Measurements from ENCODE around the gene SDF4.

SDF4 gene

DNA sequence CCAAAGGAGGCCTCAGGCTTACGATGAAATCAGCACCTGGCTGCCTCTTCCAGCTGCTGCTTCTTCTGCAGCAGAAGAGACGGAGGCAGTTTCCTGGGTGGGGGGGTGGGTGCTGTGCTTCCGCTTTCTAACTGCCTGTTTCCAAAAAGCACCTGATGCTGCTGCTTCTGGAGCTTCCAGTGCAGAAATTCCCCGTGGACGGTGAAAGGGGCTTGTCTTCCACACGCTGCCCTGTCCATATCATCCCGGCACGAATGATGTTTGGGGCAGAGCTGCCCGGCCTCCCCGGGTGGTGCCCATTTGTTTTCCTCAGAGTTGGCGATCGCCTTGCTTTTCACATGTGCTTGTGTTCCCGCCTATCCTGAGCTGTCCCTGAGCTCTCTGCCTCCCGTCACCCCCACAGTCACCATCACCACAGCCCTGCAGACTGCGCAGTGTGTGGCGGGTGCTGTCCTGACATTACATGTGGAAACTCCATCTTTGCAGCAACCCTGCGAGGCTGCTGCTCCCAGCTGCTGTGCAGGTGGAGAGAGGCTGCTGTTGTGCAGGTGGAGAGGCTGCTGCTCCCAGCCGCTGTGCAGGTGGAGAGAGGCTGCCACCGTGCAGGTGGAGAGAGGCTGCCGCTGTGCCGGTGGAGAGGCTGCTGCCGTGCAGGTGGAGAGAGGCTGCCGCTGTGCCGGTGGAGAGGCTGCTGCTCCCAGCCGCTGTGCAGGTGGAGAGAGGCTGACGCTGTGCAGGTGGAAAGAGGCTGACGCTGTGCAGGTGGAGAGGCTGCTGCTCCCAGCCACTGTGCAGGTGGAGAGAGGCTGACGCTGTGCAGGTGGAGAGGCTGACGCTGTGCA is 56.4 kb downstream of the SDF4 start:
- TF ChIP-seq, protein P1, sequence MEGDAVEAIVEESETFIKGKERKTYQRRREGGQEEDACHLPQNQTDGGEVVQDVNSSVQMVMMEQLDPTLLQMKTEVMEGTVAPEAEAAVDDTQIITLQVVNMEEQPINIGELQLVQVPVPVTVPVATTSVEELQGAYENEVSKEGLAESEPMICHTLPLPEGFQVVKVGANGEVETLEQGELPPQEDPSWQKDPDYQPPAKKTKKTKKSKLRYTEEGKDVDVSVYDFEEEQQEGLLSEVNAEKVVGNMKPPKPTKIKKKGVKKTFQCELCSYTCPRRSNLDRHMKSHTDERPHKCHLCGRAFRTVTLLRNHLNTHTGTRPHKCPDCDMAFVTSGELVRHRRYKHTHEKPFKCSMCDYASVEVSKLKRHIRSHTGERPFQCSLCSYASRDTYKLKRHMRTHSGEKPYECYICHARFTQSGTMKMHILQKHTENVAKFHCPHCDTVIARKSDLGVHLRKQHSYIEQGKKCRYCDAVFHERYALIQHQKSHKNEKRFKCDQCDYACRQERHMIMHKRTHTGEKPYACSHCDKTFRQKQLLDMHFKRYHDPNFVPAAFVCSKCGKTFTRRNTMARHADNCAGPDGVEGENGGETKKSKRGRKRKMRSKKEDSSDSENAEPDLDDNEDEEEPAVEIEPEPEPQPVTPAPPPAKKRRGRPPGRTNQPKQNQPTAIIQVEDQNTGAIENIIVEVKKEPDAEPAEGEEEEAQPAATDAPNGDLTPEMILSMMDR (conservative IDR thresholded peaks at IDR 0.05), result no peak
- no peak for TF ChIP-seq ZFX (IDR thresholded peaks at IDR 0.05)
- no peak overlapping the region for H3K27ac ChIP-seq

DNA sequence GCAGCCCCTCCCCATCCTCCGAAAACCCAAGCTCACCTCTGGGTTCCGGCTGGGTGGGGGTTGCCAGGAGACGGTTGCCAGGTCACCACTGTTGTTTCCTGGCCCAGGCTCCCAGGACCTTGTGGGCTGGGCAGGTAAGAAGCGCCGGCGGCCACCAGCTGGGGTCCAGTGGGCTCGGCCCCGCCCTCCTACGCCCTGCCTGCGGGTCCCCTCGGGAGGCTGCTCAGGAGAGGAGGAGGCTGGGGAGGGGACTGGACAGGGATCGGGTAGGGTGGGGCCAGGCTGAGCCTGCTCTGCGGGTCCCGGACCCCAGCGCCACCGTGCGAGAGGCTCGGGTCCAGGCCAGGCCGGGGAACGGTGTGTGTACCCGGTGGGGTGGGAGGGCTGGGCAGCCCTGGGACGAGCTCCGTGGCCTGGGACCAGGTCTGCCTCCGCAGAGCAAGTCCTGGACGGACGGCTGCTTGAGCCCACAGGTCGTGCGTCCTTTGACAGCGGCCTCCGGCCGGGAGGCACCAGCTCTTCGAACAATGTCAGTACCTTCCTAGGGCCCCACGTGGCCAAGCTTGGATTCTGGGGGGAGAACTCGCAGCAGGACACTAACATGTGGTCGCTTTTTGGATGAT is 57.9 kb downstream of the SDF4 start, which contains the start of gene TTLL10:
TTLL10 (plus strand) TSS at position 88 of the 623 bp plus-strand sequence. CDS start 5,336 bp downstream, outside the sequence.
- TF ChIP-seq, protein P1 (conservative IDR thresholded peaks at IDR 0.05), result no peak
- TF ChIP-seq ZFX (IDR thresholded peaks at IDR 0.05), result no peak
- no peak within 1 kb of the TSS for H3K27ac ChIP-seq

DNA sequence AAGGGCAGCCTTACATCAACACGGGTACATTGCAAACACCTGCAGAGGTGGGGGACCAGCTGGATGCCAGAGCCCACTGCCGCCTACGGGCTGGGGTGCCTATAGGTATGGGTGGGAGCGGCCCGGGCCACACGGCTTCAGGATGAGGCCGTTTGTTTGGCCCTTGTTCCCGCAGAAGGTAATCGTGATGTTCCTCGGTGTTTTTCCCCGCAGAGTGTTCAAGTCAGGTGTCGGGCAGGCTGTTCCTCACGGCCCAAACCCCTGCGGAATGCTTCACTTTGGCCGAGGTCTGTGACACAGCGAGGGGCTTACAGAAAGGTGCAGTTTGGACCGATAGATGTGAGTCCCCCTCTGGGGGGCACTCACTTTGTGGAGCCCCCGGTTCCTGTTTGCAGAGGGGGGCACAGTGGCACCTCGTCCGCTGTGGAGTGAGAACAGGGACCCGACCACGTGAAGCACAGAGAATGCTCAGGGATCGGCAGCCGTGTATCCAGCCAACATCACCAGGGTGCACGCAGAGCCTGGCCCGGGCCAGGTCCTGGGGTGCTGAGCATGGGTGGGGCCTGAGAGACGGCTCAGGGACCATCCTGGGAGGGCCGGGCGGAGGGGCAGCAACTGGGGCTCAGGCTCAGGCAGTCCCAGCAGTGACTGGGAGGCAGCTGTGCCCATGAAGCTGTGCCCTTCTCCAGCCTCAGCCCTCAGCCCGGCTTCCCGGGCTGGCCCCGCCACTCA is 58.6 kb downstream of the SDF4 start:
- H3K27ac ChIP-seq, result no peak overlapping the region
- TF ChIP-seq, protein P1 (conservative IDR thresholded peaks at IDR 0.05), result no peak
- no peak for TF ChIP-seq ZFX (IDR thresholded peaks at IDR 0.05)

DNA sequence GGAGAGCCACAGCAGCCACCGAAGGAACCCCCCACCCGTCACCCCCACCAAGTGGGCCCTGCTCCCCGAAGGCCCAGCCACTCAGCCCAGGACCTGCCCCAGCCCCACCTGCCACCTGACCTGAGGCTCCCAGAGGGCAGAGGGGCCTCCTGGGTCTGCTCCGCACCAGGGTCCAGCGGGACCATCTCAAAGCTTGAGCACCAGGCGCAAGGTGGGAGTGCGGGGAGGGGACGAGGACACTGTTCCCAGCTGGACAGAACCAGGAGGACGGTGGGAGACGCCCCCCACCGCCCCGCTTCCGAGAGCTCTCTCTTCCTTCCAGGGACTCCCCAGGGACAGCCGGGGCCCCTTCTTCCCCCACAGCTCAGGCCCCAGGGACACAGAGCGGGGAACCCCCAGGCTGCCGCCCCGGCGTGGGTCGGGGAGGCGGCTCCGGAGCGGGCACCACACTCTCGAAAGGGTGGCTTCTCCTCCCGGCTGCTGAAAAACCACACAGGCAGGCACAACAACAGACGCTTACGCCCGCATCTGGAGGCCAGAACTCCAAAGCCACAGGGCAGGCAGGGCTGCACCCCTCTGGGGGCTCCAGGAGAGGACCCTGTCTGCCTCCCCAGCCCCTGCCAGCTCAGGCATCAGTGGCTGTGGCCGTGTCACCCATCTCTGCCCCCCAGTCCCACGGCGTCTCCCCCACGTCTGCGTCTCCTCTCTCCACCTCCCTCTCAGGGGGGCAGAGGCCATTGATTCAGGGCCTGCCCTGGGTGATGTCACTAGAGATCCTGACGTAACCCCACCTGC is 60.1 kb downstream of the SDF4 start:
- no peak overlapping the region for H3K27ac ChIP-seq
- TF ChIP-seq, protein P1 (conservative IDR thresholded peaks at IDR 0.05), result no peak
- no peak for TF ChIP-seq ZFX (IDR thresholded peaks at IDR 0.05)

DNA sequence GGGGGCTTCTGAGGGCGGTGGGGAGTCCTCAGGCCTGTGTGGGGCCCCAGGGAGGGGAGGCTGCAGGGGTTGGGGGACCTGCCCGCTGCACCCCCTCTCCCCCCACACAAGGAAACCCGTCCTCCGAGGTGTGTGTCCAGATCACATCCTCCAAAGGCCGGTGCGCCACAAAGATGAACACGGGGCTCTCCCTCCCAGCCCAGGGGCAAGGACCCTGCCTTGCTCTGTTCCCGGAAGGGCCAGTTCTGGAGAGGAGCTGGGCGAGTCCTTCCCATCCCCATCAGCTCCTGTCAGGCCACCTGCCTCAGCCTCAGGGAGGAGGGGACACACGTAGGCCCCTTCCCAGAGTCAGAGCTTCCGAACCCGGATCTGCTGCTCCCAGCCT is 60.6 kb downstream of the SDF4 start:
- H3K27ac ChIP-seq, result no peak overlapping the region
- TF ChIP-seq, protein P1 (conservative IDR thresholded peaks at IDR 0.05), result no peak
- TF ChIP-seq ZFX (IDR thresholded peaks at IDR 0.05), result no peak

- TF ChIP-seq, protein P1 (conservative IDR thresholded peaks at IDR 0.05), result no peak
- no peak for TF ChIP-seq ZFX (IDR thresholded peaks at IDR 0.05)
- no peak overlapping the region for H3K27ac ChIP-seq
These were observed 61.3 kb downstream of the SDF4 start for GRCh38 chr1:1170215-1171091.
